ENCODE results near the gene OR4C6.

DNA sequence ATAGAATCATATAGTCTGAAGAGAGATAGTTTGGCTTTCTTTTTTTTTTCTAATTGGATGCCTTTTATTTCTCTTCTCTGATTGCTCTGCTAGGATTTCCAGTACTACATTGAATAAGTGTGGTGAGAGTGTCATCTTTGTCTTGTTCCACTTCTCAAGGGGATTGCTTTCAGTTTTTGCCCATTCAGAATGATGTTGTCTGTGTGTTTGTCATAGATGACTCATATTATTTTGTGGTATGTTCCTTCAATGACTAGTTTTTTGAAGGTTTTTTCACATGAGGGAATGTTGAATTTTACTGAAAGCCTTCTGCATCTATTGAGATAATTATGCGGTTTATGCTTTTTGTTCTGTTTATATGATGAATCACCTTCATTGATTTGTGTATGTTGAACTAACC lies 37.5 kb upstream of the OR4C6 start:
- TF ChIP-seq, protein P1, sequence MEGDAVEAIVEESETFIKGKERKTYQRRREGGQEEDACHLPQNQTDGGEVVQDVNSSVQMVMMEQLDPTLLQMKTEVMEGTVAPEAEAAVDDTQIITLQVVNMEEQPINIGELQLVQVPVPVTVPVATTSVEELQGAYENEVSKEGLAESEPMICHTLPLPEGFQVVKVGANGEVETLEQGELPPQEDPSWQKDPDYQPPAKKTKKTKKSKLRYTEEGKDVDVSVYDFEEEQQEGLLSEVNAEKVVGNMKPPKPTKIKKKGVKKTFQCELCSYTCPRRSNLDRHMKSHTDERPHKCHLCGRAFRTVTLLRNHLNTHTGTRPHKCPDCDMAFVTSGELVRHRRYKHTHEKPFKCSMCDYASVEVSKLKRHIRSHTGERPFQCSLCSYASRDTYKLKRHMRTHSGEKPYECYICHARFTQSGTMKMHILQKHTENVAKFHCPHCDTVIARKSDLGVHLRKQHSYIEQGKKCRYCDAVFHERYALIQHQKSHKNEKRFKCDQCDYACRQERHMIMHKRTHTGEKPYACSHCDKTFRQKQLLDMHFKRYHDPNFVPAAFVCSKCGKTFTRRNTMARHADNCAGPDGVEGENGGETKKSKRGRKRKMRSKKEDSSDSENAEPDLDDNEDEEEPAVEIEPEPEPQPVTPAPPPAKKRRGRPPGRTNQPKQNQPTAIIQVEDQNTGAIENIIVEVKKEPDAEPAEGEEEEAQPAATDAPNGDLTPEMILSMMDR (IDR thresholded peaks at IDR 0.05; ENCODE audit: low read length): no peak
- no peak for TF ChIP-seq EZH2 (optimal IDR thresholded peaks at IDR 0.05; ENCODE audit: low read depth, low read length)
